Urinary bladder (tissue), 4 donors: Measurements from ENCODE around the gene AP3B1. TPM values are rescaled to one million over a fixed set of nuclear protein-coding genes. Genes with fewer than 3 reads are reported as not detected.

ENCODE experiments used
- DNase-seq: peaks from one replicate; pipeline ENCODE4 v3.0.0-alpha.2; 2015; ENCODE audit errors: extremely low spot score
- H3K27ac ChIP-seq: one replicate; pipeline ENCODE4 v1.5.1; 2013; ENCODE audit warnings: low read depth, mild to moderate bottlenecking, moderate library complexity
- H3K36me3 ChIP-seq: one replicate; pipeline ENCODE4 v1.6.1; 2013; ENCODE audit warnings: mild to moderate bottlenecking, moderate library complexity; ENCODE audit not compliant: insufficient read depth
- H3K4me1 ChIP-seq: one replicate; pipeline ENCODE4 v1.6.1; 2013; ENCODE audit warnings: mild to moderate bottlenecking, moderate library complexity; ENCODE audit not compliant: insufficient read depth
- H3K4me3 ChIP-seq: one replicate; pipeline ENCODE4 v1.5.1; 2013; ENCODE audit warnings: low read depth, low read length
- WGBS: extraction: QIAGEN DNeasy Blood & Tissue Kit; methylation state at CpG from one replicate; pipeline ENCODE4 v1.1.7; 2013; 5-methylcytosine and 5-hydroxymethylcytosine counted together
- polyA plus RNA-seq: library from polyadenylated mRNA; stranded (reverse); fragments of 200-250 nt; gene quantifications from one replicate; pipeline ENCODE4 v1.2.3, GENCODE V29; 2013
- total RNA-seq: library from RNA; depleted of rRNA; stranded (reverse); fragments of >200 nt; gene quantifications from one replicate; pipeline ENCODE4 v1.2.3, GENCODE V29; 2014
- donor health status: healthy with polysubstance abuse.
- donor health status: healthy.

The AP3B1 gene
- total and polyA plus RNA-seq, 2 donors = 23.0 to 96.4 TPM

- DNase-seq = no peak
- WGBS = 97% methylated on average over 2 of the region's 2 CpGs
- Histone ChIP-seq H3K4me3 (no peak overlapping the region), H3K27ac (no peak overlapping the region), H3K36me3 (no peaks in the 10 kb centered on the region), H3K4me1 (no peaks in the 10 kb centered on the region)
Observed at GRCh38 chr5:78132507-78132906, 162.0 kb downstream of the AP3B1 start.

GRCh38 chr5:78129597-78129996, 164.9 kb downstream of the AP3B1 start:
- DNase-seq = peak; percentile 8
- H3K27ac ChIP-seq = no peak overlapping the region
- no peak overlapping the region for H3K4me3 ChIP-seq
- no peaks in the 10 kb centered on the region for H3K4me1 ChIP-seq
- peaks cover 1% of the 10 kb centered on the region for H3K36me3 ChIP-seq
- 78% methylated on average over 3 of the region's 3 CpGs for WGBS

GRCh38 chr5:78127875-78128274, 166.6 kb downstream of the AP3B1 start:
- 91% methylated on average over 3 of the region's 3 CpGs for WGBS
- H3K4me3 ChIP-seq = no peak overlapping the region
- peaks cover 1% of the 10 kb centered on the region for H3K36me3 ChIP-seq
- no peak overlapping the region for H3K27ac ChIP-seq
- no peak for DNase-seq
- no peaks in the 10 kb centered on the region for H3K4me1 ChIP-seq

- Histone ChIP-seq H3K36me3 (peaks cover 1% of the 10 kb centered on the region), H3K4me1 (no peaks in the 10 kb centered on the region), H3K27ac (no peak overlapping the region), H3K4me3 (no peak overlapping the region)
- 80% methylated on average over 1 of the region's 1 CpG for whole genome bisulfite sequencing
- DNase-seq = no peak
Observed at GRCh38 chr5:78126536-78126935, 168.0 kb downstream of the AP3B1 start.

- no peak overlapping the region for H3K4me3 ChIP-seq
- no peaks in the 10 kb centered on the region for H3K4me1 ChIP-seq
- H3K27ac ChIP-seq = no peak overlapping the region
- peaks cover 4% of the 10 kb centered on the region for H3K36me3 ChIP-seq
- 96% methylated on average over 1 of the region's 1 CpG for WGBS
- DNase-seq = no peak
Observed at GRCh38 chr5:78116167-78116566, 178.3 kb downstream of the AP3B1 start.

- Histone ChIP-seq H3K27ac (no peak overlapping the region), H3K4me1 (no peaks in the 10 kb centered on the region), H3K4me3 (no peak overlapping the region), H3K36me3 (peaks cover 4% of the 10 kb centered on the region)
- DNase-seq = no peak
- WGBS = 83% methylated on average over 5 of the region's 5 CpGs
Observed at GRCh38 chr5:78113689-78114264, 180.7 kb downstream of the AP3B1 start.

- H3K4me1 ChIP-seq = no peaks in the 10 kb centered on the region
- WGBS = 85% methylated on average over 10 of the region's 10 CpGs
- DNase-seq = no peak
- H3K27ac ChIP-seq = no peak overlapping the region
- no peak overlapping the region for H3K4me3 ChIP-seq
- H3K36me3 ChIP-seq = peaks cover 4% of the 10 kb centered on the region
Observed at GRCh38 chr5:78112931-78113330, 181.6 kb downstream of the AP3B1 start.

GRCh38 chr5:78109891-78110324, 184.6 kb downstream of the AP3B1 start:
- no peak overlapping the region for H3K27ac ChIP-seq
- 96% methylated on average over 3 of the region's 3 CpGs for WGBS
- H3K4me1 ChIP-seq = no peaks in the 10 kb centered on the region
- H3K36me3 ChIP-seq = peaks cover 4% of the 10 kb centered on the region
- H3K4me3 ChIP-seq = no peak overlapping the region
- DNase-seq = no peak

GRCh38 chr5:78108564-78108963, 185.9 kb downstream of the AP3B1 start:
- peaks cover 4% of the 10 kb centered on the region for H3K36me3 ChIP-seq
- H3K27ac ChIP-seq = no peak overlapping the region
- no peak for DNase-seq
- 87% methylated on average over 3 of the region's 3 CpGs for WGBS
- no peaks in the 10 kb centered on the region for H3K4me1 ChIP-seq
- no peak overlapping the region for H3K4me3 ChIP-seq

- no peak overlapping the region for H3K4me3 ChIP-seq
Observed at GRCh38 chr5:78103232-78103918, 191.1 kb downstream of the AP3B1 start.

GRCh38 chr5:78102500-78102899, 192.0 kb downstream of the AP3B1 start:
- Histone ChIP-seq H3K27ac (no peak overlapping the region), H3K4me3 (no peak overlapping the region), H3K36me3 (peaks cover 2% of the 10 kb centered on the region), H3K4me1 (no peaks in the 10 kb centered on the region)
- no peak for DNase-seq

More at GRCh38 chr5:78103232-78103918, 191.1 kb downstream of the AP3B1 start:
- Histone ChIP-seq H3K27ac (no peak overlapping the region), H3K36me3 (peaks cover 2% of the 10 kb centered on the region), H3K4me1 (no peaks in the 10 kb centered on the region)
- no peak for DNase-seq
- 84% methylated on average over 4 of the region's 4 CpGs for WGBS

GRCh38 chr5:78095125-78095524, 199.4 kb downstream of the AP3B1 start:
- Histone ChIP-seq H3K36me3 (peaks cover 2% of the 10 kb centered on the region), H3K4me1 (no peaks in the 10 kb centered on the region), H3K27ac (no peak overlapping the region), H3K4me3 (no peak overlapping the region)
- no peak for DNase-seq

- Histone ChIP-seq H3K4me3 (no peak overlapping the region), H3K4me1 (no peaks in the 10 kb centered on the region), H3K27ac (no peak overlapping the region), H3K36me3 (no peaks in the 10 kb centered on the region)
- WGBS = 98% methylated on average over 1 of the region's 1 CpG
- no peak for DNase-seq
Observed at GRCh38 chr5:78090002-78090401, 204.5 kb downstream of the AP3B1 start.

- no peak for DNase-seq
- Histone ChIP-seq H3K36me3 (no peaks in the 10 kb centered on the region), H3K4me1 (no peaks in the 10 kb centered on the region), H3K27ac (no peak overlapping the region), H3K4me3 (no peak overlapping the region)
Observed at GRCh38 chr5:78078858-78079257, 215.6 kb downstream of the AP3B1 start.
